Neural crest cell (in vitro differentiated cells): Measurements from ENCODE around the gene MIAT. TPM values are rescaled to one million over a fixed set of nuclear protein-coding genes. Genes with fewer than 3 reads are reported as not detected.
"Not testable (repeated sequence)": the region's sequence is repeated elsewhere in the genome, so short reads cannot be mapped to it uniquely, and the experiment has no call there.

Experiments
- DNase-seq: peaks from one replicate; pipeline ENCODE4 v3.0.0; 2021; ENCODE audit warnings: low read depth, mixed read lengths, low spot score
- H3K27ac Mint-ChIP-seq: one replicate; pipeline ENCODE4 v1.8.0; 2021; ENCODE audit warnings: mild to moderate bottlenecking, mixed read lengths; ENCODE audit not compliant: unreplicated experiment
- H3K27me3 Mint-ChIP-seq: 2 replicates; pipeline ENCODE4 v1.8.0; 2021; ENCODE audit warnings: low read depth, mild to moderate bottlenecking, mixed read lengths
- H3K36me3 Mint-ChIP-seq: 2 replicates; pipeline ENCODE4 v1.8.0; 2021; ENCODE audit warnings: low read depth, mild to moderate bottlenecking, mixed read lengths
- H3K4me1 Mint-ChIP-seq: 2 replicates; pipeline ENCODE4 v1.8.0; 2021; ENCODE audit warnings: mixed read lengths
- H3K4me3 Mint-ChIP-seq: one replicate; pipeline ENCODE4 v1.8.0; 2021; ENCODE audit warnings: mild to moderate bottlenecking, mixed read lengths
- H3K9me3 Mint-ChIP-seq: 2 replicates; pipeline ENCODE4 v1.8.0; 2021; ENCODE audit warnings: mixed read lengths
- CTCF ChIP-seq: fragments of 200-600 bp; sonication (generic); conservative IDR thresholded peaks from 2 replicates; pipeline ENCODE4 v1.5.0; 2021; ENCODE audit warnings: antibody characterized with exemption, mild to moderate bottlenecking
- total RNA-seq: library from RNA; stranded (reverse); gene quantifications from 2 replicates; pipeline ENCODE4 v1.2.1, GENCODE V29; 2021

MIAT gene
- total RNA-seq, 1 donor from 2014 or later = 45.6 TPM

GRCh38 chr22:26702906-26703830 lies 45.8 kb downstream of the MIAT start:
- peaks cover 17% of the 10 kb centered on the region for H3K9me3 Mint-ChIP-seq
- no peak for DNase-seq
- no peak overlapping the region for H3K4me3 Mint-ChIP-seq
- no peaks in the 10 kb centered on the region for H3K27me3 Mint-ChIP-seq
- H3K27ac Mint-ChIP-seq = no peak overlapping the region
- H3K36me3 Mint-ChIP-seq = peaks cover 40% of the 10 kb centered on the region
- TF ChIP-seq CTCF = no peak
- peaks cover 6% of the 10 kb centered on the region for H3K4me1 Mint-ChIP-seq

GRCh38 chr22:26705379-26705778 lies 48.0 kb downstream of the MIAT start:
- Mint-ChIP-seq H3K4me1 (peaks cover 13% of the 10 kb centered on the region), H3K36me3 (peaks cover 23% of the 10 kb centered on the region), H3K9me3 (peaks cover 12% of the 10 kb centered on the region)
- not testable (repeated sequence) for H3K27ac Mint-ChIP-seq, H3K27me3 Mint-ChIP-seq, DNase-seq, H3K4me3 Mint-ChIP-seq

- Mint-ChIP-seq H3K4me3 (no peak overlapping the region), H3K27me3 (no peaks in the 10 kb centered on the region), H3K9me3 (peaks cover 11% of the 10 kb centered on the region), H3K4me1 (peaks cover 18% of the 10 kb centered on the region), H3K27ac (no peak overlapping the region), H3K36me3 (peaks cover 22% of the 10 kb centered on the region)
- no peak for DNase-seq
- no peak for TF ChIP-seq CTCF
These were observed 49.7 kb downstream of the MIAT start for GRCh38 chr22:26707090-26707489.

GRCh38 chr22:26707581-26707980 lies 50.2 kb downstream of the MIAT start:
- H3K27ac Mint-ChIP-seq = no peak overlapping the region
- H3K4me1 Mint-ChIP-seq = peaks cover 18% of the 10 kb centered on the region
- H3K27me3 Mint-ChIP-seq = no peaks in the 10 kb centered on the region
- no peak overlapping the region for H3K4me3 Mint-ChIP-seq
- no peak for TF ChIP-seq CTCF
- peaks cover 19% of the 10 kb centered on the region for H3K36me3 Mint-ChIP-seq
- DNase-seq = no peak
- H3K9me3 Mint-ChIP-seq = peaks cover 11% of the 10 kb centered on the region

GRCh38 chr22:26708256-26709009 lies 51.0 kb downstream of the MIAT start:
- no peak for TF ChIP-seq CTCF
- Mint-ChIP-seq H3K4me3 (no peak overlapping the region), H3K9me3 (peaks cover 11% of the 10 kb centered on the region), H3K4me1 (peaks cover 19% of the 10 kb centered on the region), H3K27me3 (no peaks in the 10 kb centered on the region), H3K36me3 (peaks cover 19% of the 10 kb centered on the region), H3K27ac (no peak overlapping the region)
- DNase-seq = no peak
